AG04450 (cell line): Measurements from ENCODE around the gene GALNT2. TPM values are rescaled to one million over a fixed set of nuclear protein-coding genes. Genes with fewer than 3 reads are reported as not detected.

Experiments
- CTCF ChIA-PET: fragments of 300-600, 350-600 bp; formaldehyde crosslinking; extraction: SDS; loops from one replicate; lab custom pipeline; 2022; ENCODE audit warnings: antibody characterized with exemption, inconsistent platforms; lab: Charles Lee
- POLR2A ChIA-PET: fragments of 350-600 bp; formaldehyde crosslinking; extraction: SDS; loops from one replicate; lab custom pipeline; 2021; ENCODE audit warnings: antibody characterized with exemption, inconsistent platforms; lab: Yijun Ruan, JAX
- DNase-seq: peaks from one replicate; pipeline ENCODE4 v3.0.0-alpha.2; 2011; ENCODE audit warnings: low read depth, low spot score
- H3K27ac ChIP-seq: one replicate; pipeline ENCODE4 v1.5.1; 2012; ENCODE audit warnings: low read depth, low read length, control low read depth
- H3K27me3 ChIP-seq: one replicate; pipeline ENCODE4 v1.6.0; 2012; ENCODE audit warnings: low read length; ENCODE audit not compliant: control insufficient read depth, insufficient read depth
- H3K4me3 ChIP-seq: 2 replicates; pipeline ENCODE4 v1.5.1; 2011; ENCODE audit warnings: mild to moderate bottlenecking, low read depth, low read length, control low read depth
- H3K9me3 ChIP-seq: 2 replicates; pipeline ENCODE4 v1.5.1; 2012; ENCODE audit warnings: low read length; ENCODE audit not compliant: control insufficient read depth, insufficient read depth
- polyA plus RNA-seq: library from polyadenylated mRNA; depleted of rRNA; stranded (reverse); fragments of >200 nt; gene quantifications from 2 replicates; pipeline ENCODE4 v1.2.3, GENCODE V29; 2011
- TF ChIP-seq, protein P1 (sequence below): IDR thresholded peaks from 2 replicates; pipeline ENCODE4 v1.5.1; 2011; ENCODE audit warnings: low read depth, low read length, control low read depth, inconsistent platforms

Gene GALNT2
- polyA plus RNA-seq, 1 experiment, result 121 TPM

DNA sequence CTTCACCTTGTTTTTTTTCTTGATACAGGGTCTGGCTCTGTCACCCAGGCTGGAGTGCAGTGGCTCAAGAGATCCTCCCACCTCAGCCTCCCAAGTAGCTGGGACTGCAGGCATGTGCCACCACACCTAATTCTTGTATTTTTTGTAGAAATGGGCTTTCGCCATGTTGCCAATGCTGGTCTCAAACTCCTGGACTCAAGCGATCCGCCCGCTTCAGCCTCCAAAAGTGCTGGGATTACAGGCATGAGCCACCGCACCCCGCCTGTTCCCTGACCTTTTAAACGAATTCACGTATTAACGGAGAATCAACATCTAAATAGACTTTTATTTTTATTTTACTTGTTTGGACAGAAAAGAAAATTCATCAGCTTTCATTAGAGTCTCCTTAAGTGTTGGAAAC lies 254.3 kb downstream of the GALNT2 start:
- H3K27me3 ChIP-seq, result no peaks in the 10 kb centered on the region
- H3K4me3 ChIP-seq, result no peak overlapping the region
- DNase-seq, result no peak
- ChIA-PET POLR2A (no interaction called here), CTCF (no interaction called here)
- peaks cover 2% of the 10 kb centered on the region; the same call in 1 of the 2 replicates for H3K9me3 ChIP-seq
- TF ChIP-seq, protein P1, sequence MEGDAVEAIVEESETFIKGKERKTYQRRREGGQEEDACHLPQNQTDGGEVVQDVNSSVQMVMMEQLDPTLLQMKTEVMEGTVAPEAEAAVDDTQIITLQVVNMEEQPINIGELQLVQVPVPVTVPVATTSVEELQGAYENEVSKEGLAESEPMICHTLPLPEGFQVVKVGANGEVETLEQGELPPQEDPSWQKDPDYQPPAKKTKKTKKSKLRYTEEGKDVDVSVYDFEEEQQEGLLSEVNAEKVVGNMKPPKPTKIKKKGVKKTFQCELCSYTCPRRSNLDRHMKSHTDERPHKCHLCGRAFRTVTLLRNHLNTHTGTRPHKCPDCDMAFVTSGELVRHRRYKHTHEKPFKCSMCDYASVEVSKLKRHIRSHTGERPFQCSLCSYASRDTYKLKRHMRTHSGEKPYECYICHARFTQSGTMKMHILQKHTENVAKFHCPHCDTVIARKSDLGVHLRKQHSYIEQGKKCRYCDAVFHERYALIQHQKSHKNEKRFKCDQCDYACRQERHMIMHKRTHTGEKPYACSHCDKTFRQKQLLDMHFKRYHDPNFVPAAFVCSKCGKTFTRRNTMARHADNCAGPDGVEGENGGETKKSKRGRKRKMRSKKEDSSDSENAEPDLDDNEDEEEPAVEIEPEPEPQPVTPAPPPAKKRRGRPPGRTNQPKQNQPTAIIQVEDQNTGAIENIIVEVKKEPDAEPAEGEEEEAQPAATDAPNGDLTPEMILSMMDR, result no peak
- no peak overlapping the region for H3K27ac ChIP-seq

DNA sequence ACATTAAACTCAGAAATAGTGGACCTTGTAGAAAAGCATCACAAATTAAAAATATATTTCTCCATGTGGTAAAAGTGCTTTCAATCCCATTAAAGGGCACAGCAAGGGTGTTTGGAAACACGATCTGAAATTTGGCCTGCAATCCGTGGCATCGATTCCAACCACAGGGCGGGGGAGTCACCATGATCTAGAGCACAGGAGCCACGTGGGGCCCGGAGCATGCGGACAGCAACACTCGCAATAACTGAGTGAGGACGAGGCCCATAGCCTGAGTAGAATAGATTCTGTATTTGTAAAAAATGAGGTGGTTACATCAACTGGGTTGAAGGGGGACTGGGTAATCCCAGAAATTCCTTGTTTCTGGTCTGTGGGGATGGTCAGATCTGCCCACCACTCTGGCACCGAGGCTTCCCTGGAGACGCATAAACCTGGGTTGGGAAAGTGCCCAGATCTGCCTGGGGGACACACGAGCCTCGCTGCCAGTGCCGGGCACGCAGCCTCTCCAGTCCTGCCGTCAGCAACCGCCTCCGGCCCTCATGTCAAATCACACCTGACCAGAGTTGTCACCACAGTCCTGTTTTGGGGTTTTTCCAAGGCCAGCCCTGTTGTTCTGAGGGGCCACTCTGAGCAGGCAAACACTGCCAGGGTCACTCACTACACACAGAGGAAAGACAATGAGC lies 254.8 kb downstream of the GALNT2 start:
- DNase-seq, result no peak
- ChIA-PET POLR2A (no interaction called here), CTCF (no interaction called here)
- TF ChIP-seq, protein P1, result no peak
- H3K9me3 ChIP-seq, result peaks cover under 1% of the 10 kb centered on the region; the same call in 1 of the 2 replicates
- no peak overlapping the region for H3K27ac ChIP-seq
- no peak overlapping the region for H3K4me3 ChIP-seq
- no peaks in the 10 kb centered on the region for H3K27me3 ChIP-seq

DNA sequence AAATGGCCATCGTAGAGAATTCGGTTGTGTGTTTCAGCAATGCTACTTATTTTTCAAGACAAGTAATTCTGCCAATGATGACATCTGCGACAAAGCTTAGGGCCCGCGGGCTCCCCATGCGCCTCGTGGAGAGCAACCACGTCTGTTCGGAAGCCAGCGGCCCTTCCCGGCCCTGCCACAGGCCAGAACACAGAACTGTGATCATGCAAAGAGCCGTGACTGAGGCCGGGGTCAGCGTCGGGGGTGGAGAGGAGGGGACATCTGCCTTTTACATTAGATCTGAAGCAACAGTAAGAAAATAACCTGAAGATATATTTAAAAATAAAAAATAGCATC lies 255.4 kb downstream of the GALNT2 start:
- no peak overlapping the region for H3K4me3 ChIP-seq
- TF ChIP-seq, protein P1, result no peak
- POLR2A ChIA-PET, result no interaction called here
- CTCF ChIA-PET, result no interaction called here
- no peak for DNase-seq
- no peak overlapping the region for H3K27ac ChIP-seq
- H3K9me3 ChIP-seq, result no peaks in the 10 kb centered on the region; the same call in 1 of the 2 replicates
- H3K27me3 ChIP-seq, result no peaks in the 10 kb centered on the region

DNA sequence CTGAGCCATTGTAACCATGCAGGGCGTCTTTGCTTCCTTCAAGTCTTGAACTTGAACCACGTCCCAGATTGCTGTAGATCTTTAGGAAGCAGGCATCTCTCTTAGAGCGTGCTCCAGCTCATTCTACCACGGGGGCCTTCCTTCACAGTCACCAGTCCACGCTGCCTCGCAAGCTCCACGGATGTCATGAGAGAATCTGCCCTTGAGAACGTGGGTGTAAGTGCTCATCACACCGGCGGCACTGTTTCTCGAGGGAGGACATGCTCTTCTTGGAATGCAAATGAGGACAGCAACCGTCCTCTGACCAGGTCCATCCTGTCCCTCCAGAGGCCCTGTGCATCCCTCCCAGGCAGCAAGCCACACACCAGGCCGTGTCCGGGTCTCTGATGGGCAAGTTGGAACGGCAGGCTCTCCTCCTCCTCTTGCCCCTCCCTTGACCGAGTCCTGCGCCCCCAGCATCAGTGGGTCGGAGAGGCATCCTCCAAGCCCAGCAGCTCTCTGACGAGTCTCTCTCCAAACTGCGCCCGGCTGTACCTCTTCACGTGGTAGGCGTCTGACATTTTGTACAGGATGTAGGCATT lies 256.0 kb downstream of the GALNT2 start:
- CTCF ChIA-PET, result no interaction called here
- H3K27me3 ChIP-seq, result no peaks in the 10 kb centered on the region
- no peaks in the 10 kb centered on the region; the same call in 1 of the 2 replicates for H3K9me3 ChIP-seq
- TF ChIP-seq, protein P1, result no peak
- H3K4me3 ChIP-seq, result no peak overlapping the region
- DNase-seq, result no peak
- POLR2A ChIA-PET, result no interaction called here
- no peak overlapping the region for H3K27ac ChIP-seq

DNA sequence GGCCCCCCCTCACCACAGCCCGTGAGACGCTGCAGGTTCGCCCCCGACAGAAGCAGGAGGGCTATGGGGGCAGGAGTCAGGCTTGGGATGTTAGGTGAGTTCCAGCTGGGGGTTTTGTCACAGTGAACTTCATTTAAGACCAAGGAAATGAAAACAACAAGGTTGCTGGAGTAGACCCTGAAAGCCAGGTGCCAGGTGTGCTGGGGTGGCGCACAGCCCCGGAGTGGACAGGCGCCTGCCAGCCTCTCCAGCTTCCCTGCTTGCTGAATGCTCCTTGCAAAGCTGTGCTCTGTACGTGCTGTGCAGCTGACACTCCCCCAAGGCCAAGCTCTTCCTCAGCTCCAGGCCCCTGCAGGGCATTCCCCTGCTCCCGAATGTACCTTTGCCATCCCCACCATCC lies 256.6 kb downstream of the GALNT2 start:
- CTCF ChIA-PET, result no interaction called here
- TF ChIP-seq, protein P1, result no peak

More for the DNA sequence above, 256.6 kb downstream of the GALNT2 start:
- POLR2A ChIA-PET, result no interaction called here
- H3K27ac ChIP-seq, result no peak overlapping the region
- no peak for DNase-seq
- no peak overlapping the region for H3K4me3 ChIP-seq
- no peaks in the 10 kb centered on the region; the same call in 1 of the 2 replicates for H3K9me3 ChIP-seq
- H3K27me3 ChIP-seq, result no peaks in the 10 kb centered on the region
